Endodermal cell (in vitro differentiated cells): ENCODE data around the gene LRIT2. TPM values are rescaled to one million over a fixed set of nuclear protein-coding genes. Genes with fewer than 3 reads are reported as not detected.

Experiments used
- DNase-seq: peaks from one replicate; pipeline ENCODE4 v3.0.0-alpha.2; 2017
- H3K27ac ChIP-seq: 2 replicates; pipeline ENCODE4 v1.5.1; 2013; ENCODE audit warnings: mild to moderate bottlenecking, low read depth, low read length, moderate library complexity
- H3K27me3 ChIP-seq: 2 replicates; pipeline ENCODE4 v1.6.1; 2013; ENCODE audit warnings: mild to moderate bottlenecking, low read length, moderate library complexity; ENCODE audit not compliant: insufficient read depth, control insufficient read depth, poor library complexity, severe bottlenecking
- H3K36me3 ChIP-seq: 2 replicates; pipeline ENCODE4 v1.7.0; 2013; ENCODE audit warnings: mild to moderate bottlenecking, low read length, moderate library complexity; ENCODE audit not compliant: control insufficient read depth, insufficient read depth
- H3K4me1 ChIP-seq: one replicate; pipeline ENCODE4 v1.7.0; 2013; ENCODE audit warnings: low read length; ENCODE audit not compliant: control insufficient read depth, insufficient read depth
- H3K4me3 ChIP-seq: 2 replicates; pipeline ENCODE4 v1.5.1; 2013; ENCODE audit warnings: mild to moderate bottlenecking, low read length, moderate library complexity
- H3K9ac ChIP-seq: 2 replicates; pipeline ENCODE4 v1.6.1; 2013; ENCODE audit warnings: mild to moderate bottlenecking, low read length, moderate library complexity; ENCODE audit not compliant: poor library complexity, severe bottlenecking; ENCODE audit errors: extremely low read depth
- H3K9me3 ChIP-seq: 2 replicates; pipeline ENCODE4 v1.6.1; 2013; ENCODE audit warnings: mild to moderate bottlenecking, low read length, moderate library complexity; ENCODE audit not compliant: control insufficient read depth
- H3K27ac Mint-ChIP-seq: 2 replicates; pipeline ENCODE4 v1.8.0; 2020; ENCODE audit warnings: mixed read lengths
- H3K27me3 Mint-ChIP-seq: 2 replicates; pipeline ENCODE4 v1.8.0; 2021; ENCODE audit warnings: mild to moderate bottlenecking, mixed read lengths; ENCODE audit not compliant: insufficient read depth
- H3K36me3 Mint-ChIP-seq: 2 replicates; pipeline ENCODE4 v1.8.0; 2020; ENCODE audit warnings: low read depth, mixed read lengths
- H3K4me1 Mint-ChIP-seq: 2 replicates; pipeline ENCODE4 v1.8.0; 2020; ENCODE audit warnings: mixed read lengths
- H3K4me3 Mint-ChIP-seq: 2 replicates; pipeline ENCODE4 v1.8.0; 2020; ENCODE audit warnings: mild to moderate bottlenecking, moderate library complexity, mixed read lengths
- H3K9me3 Mint-ChIP-seq: 2 replicates; pipeline ENCODE4 v1.8.0; 2020; ENCODE audit warnings: mild to moderate bottlenecking, mixed read lengths
- CTCF ChIP-seq: fragments of 200-600 bp; sonication (generic); conservative IDR thresholded peaks from 2 replicates; pipeline ENCODE4 v1.5.0; 2021; ENCODE audit warnings: antibody characterized with exemption, mild to moderate bottlenecking
- whole genome bisulfite sequencing, 2 experiments: methylation state at CpG; one replicate each; pipeline versions ENCODE4 v1.1.5 to v1.1.7; 2013; ENCODE audit warnings: missing lambda C conversion rate in 2 of 2, mixed read lengths in 1 of 2; ENCODE audit not compliant: insufficient coverage in 1 of 2, insufficient read length in 1 of 2; 5-methylcytosine and 5-hydroxymethylcytosine counted together
- total RNA-seq, 2 donors: library from RNA; stranded (reverse); fragmentation: NEBNext Ultra II Directional in 1 of 2; extraction: Animal tissue kit (Norgen Biotek cat#: 25700) in 1 of 2; gene quantifications; 2 replicates in 1 of 2; 3 replicates in 1 of 2; pipeline ENCODE4 v1.2.1, GENCODE V29; 2021

The LRIT2 gene
- total RNA-seq, 2 donors from 2014 or later = not detected

DNA sequence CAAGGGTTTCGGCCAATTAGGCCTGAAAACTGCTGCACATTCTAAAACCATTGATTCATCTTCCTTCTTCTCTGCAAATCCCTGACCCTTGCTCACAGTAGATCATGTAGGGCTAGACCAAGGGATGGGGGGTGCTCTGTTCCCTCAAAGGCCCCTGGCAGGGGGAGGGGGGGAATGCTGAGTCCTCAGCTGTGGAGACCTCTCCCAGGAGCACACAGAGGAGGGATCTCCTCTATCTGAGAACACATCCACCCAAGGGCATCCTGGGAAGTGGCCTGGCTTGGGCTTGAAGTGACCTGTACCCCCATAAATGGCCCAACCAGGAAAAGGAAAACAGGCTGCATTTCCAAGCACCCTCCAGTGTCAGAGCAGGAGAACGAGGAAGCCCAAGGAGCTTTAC is 32.0 kb downstream of the LRIT2 start:
- no peaks in the 10 kb centered on the region for H3K36me3 Mint-ChIP-seq
- no peak for TF ChIP-seq CTCF
- no peak overlapping the region for H3K27ac Mint-ChIP-seq
- Histone ChIP-seq H3K4me3 (no peak overlapping the region), H3K36me3 (no peaks in the 10 kb centered on the region), H3K9me3 (no peaks in the 10 kb centered on the region), H3K9ac (no peak overlapping the region), H3K27me3 (peaks cover 89% of the 10 kb centered on the region), H3K4me1 (no peaks in the 10 kb centered on the region), H3K27ac (no peak overlapping the region)
- no peaks in the 10 kb centered on the region for H3K9me3 Mint-ChIP-seq
- peaks cover 81% of the 10 kb centered on the region for H3K27me3 Mint-ChIP-seq
- no peak overlapping the region for H3K4me3 Mint-ChIP-seq
- H3K4me1 Mint-ChIP-seq = peaks cover 11% of the 10 kb centered on the region
- no peak for DNase-seq
- WGBS, 2 experiments = 90 to 100% methylated on average over 2 of the region's 2 CpGs

DNA sequence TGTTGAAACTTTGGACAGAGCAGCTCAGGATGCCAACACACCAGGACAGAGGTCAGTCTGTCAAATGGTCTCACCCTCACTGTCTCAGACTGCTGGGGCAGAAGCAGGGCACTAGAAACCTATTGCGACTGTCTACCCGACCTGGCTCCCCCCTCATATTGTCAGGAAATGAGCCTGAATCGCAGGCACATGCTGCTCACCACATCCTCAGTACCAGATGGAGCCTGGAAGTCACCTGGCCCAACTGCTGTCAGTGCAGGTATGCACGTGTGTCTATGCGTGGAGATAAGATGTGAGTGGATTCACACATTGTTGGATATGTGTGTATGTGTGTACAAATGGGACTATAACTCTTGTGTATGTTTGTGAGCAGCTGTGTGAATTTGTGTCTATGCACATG is 34.2 kb downstream of the LRIT2 start:
- 73 to 94% methylated on average over 3 to 5 of the region's 5 CpGs for WGBS, 2 experiments

DNA sequence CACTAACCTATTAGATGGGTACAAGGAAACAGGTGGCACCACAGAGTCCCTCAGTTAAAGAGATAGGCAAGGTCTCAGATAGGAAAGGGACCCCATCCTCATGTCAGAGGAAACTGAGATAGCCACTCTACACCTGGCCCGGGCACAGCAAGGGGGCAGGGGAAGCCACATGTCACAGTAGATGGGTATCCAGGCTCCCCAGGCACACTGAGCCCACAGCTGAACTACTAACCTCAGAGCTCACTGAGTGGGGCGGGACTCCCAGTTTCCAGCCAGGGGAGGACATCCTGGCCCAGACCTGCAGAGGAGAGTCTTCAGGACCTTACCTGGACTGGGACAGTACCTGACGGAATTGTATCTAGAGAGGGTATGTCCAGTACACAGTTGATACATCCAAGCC is 34.7 kb downstream of the LRIT2 start:
- DNase-seq = no peak
- Histone ChIP-seq H3K9ac (no peak overlapping the region), H3K27me3 (peaks cover 74% of the 10 kb centered on the region), H3K4me3 (no peak overlapping the region), H3K27ac (no peak overlapping the region), H3K36me3 (no peaks in the 10 kb centered on the region), H3K4me1 (no peaks in the 10 kb centered on the region), H3K9me3 (no peaks in the 10 kb centered on the region)
- Mint-ChIP-seq H3K27ac (no peak overlapping the region), H3K4me1 (peaks cover 1% of the 10 kb centered on the region), H3K4me3 (no peak overlapping the region), H3K27me3 (peaks cover 54% of the 10 kb centered on the region), H3K36me3 (no peaks in the 10 kb centered on the region), H3K9me3 (no peaks in the 10 kb centered on the region)
- TF ChIP-seq CTCF = no peak
- WGBS, 2 experiments = 91% methylated on average over 3 of the region's 3 CpGs; no CpG with 5 or more reads in 1 of the 2 experiments

More for the DNA sequence above, 34.2 kb downstream of the LRIT2 start:
- H3K36me3 Mint-ChIP-seq = no peaks in the 10 kb centered on the region
- no peak overlapping the region for H3K4me3 Mint-ChIP-seq
- H3K9me3 ChIP-seq = no peaks in the 10 kb centered on the region
- peaks cover 6% of the 10 kb centered on the region for H3K4me1 Mint-ChIP-seq
- H3K36me3 ChIP-seq = no peaks in the 10 kb centered on the region
- H3K4me1 ChIP-seq = no peaks in the 10 kb centered on the region
- H3K9me3 Mint-ChIP-seq = no peaks in the 10 kb centered on the region
- TF ChIP-seq CTCF = no peak
- no peak overlapping the region for H3K27ac Mint-ChIP-seq
- H3K27ac ChIP-seq = no peak overlapping the region
- peaks cover 76% of the 10 kb centered on the region for H3K27me3 ChIP-seq
- no peak overlapping the region for H3K9ac ChIP-seq
- peaks cover 59% of the 10 kb centered on the region for H3K27me3 Mint-ChIP-seq
- H3K4me3 ChIP-seq = no peak overlapping the region
- DNase-seq = no peak
